Right atrium auricular region (tissue), 2 donors: ENCODE measurements around the gene TSHZ3. TPM values are rescaled to one million over a fixed set of nuclear protein-coding genes. Genes with fewer than 3 reads are reported as not detected.
A peak's percentile ranks its signal among the peaks of the same experiment; 100 is the strongest.

ENCODE experiments used
- DNase-seq: peaks from one replicate; pipeline ENCODE4 v3.0.0-alpha.2; 2019; ENCODE audit warnings: low spot score
- H3K27ac ChIP-seq, 2 donors: fragments of 200-600 bp; sonication (generic); 1 replicate in 1 of 2; 2 replicates in 1 of 2; pipeline ENCODE4 v1.5.1; 2016 to 2019
- H3K27me3 ChIP-seq, 2 donors: fragments of 200-600 bp; sonication (generic); one replicate each; pipeline versions ENCODE4 v1.5.1 to v1.6.0; 2017 to 2019
- H3K36me3 ChIP-seq: fragments of 200-600 bp; sonication (generic); one replicate; pipeline ENCODE4 v1.5.1; 2016
- H3K4me1 ChIP-seq, 2 donors: fragments of 200-600 bp; sonication (generic); one replicate each; pipeline versions ENCODE4 v1.5.1 to v1.6.0; 2017 to 2019
- H3K4me3 ChIP-seq, 2 donors: fragments of 200-600 bp; sonication (generic); 1 replicate in 1 of 2; 2 replicates in 1 of 2; pipeline ENCODE4 v1.5.1; 2017 to 2019; ENCODE audit warnings: mild to moderate bottlenecking in 1 of 2, moderate library complexity in 1 of 2
- H3K9me3 ChIP-seq, 2 donors: fragments of 200-600 bp; sonication (generic); one replicate each; pipeline ENCODE4 v1.5.1; 2019
- CTCF ChIP-seq, 2 donors: fragments of 200-600 bp; sonication (generic); IDR thresholded peaks; one replicate each; pipeline ENCODE4 v1.5.1; 2019; ENCODE audit warnings: antibody characterized with exemption in 2 of 2
- total RNA-seq, 2 donors: library from RNA; depleted of rRNA; stranded (reverse); fragments of >200 nt; gene quantifications; one replicate each; pipeline ENCODE4 v1.1.0, GENCODE V29; 2016

TSHZ3 gene
- total RNA-seq, 2 donors from 2014 or later: 3.9 to 5.6 TPM

- no peak for DNase-seq
- Histone ChIP-seq H3K9me3 (no peaks in the 10 kb centered on the region), H3K27me3 (no peaks in the 10 kb centered on the region), H3K36me3 (no peaks in the 10 kb centered on the region), H3K4me3 (no peak overlapping the region), H3K4me1 (peaks cover 0 to 9% of the 10 kb centered on the region in 2 donors), H3K27ac (no peak overlapping the region)
- TF ChIP-seq CTCF (IDR thresholded peaks at IDR 0.05): no peak
These were observed 15.0 kb downstream of the TSHZ3 start for GRCh38 chr19:31334101-31334848.

- H3K4me3 ChIP-seq: no peak overlapping the region
- H3K36me3 ChIP-seq: no peaks in the 10 kb centered on the region
- H3K4me1 ChIP-seq: peaks cover 0 to 9% of the 10 kb centered on the region in 2 donors
- no peak overlapping the region for H3K27ac ChIP-seq
- H3K9me3 ChIP-seq: no peaks in the 10 kb centered on the region
- no peak for DNase-seq
- H3K27me3 ChIP-seq: no peaks in the 10 kb centered on the region
- no peak for TF ChIP-seq CTCF (IDR thresholded peaks at IDR 0.05)
These were observed 17.1 kb downstream of the TSHZ3 start for GRCh38 chr19:31332096-31332495.

DNA sequence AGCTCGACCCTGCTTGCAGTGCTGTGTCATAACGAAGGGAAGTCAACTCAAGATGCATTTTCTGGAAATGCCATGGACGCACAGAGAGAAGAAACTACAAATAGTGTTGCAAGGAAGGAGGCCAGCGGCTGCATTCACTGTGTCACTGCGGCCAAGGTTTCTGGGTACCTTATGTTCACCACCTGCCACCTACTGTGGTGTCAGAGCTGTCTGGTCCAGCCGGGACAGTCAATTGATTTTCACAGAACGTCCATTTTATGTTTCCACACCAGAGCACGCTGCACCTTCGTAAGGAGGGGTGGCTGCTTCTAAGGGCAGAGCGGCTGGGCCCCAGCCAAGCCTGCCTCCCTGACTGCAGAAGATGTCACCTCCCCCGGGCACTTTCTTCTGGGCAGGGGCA lies 17.7 kb downstream of the TSHZ3 start:
- no peak for DNase-seq
- no peaks in the 10 kb centered on the region for H3K9me3 ChIP-seq
- H3K36me3 ChIP-seq: no peaks in the 10 kb centered on the region
- no peak overlapping the region for H3K4me3 ChIP-seq
- H3K27ac ChIP-seq: no peak overlapping the region
- H3K4me1 ChIP-seq: peaks cover 0 to 9% of the 10 kb centered on the region in 2 donors
- H3K27me3 ChIP-seq: no peaks in the 10 kb centered on the region
- no peak for TF ChIP-seq CTCF (IDR thresholded peaks at IDR 0.05)

- H3K27me3 ChIP-seq: no peaks in the 10 kb centered on the region
- H3K36me3 ChIP-seq: no peaks in the 10 kb centered on the region
- no peak overlapping the region for H3K27ac ChIP-seq
- peaks cover 0 to 9% of the 10 kb centered on the region in 2 donors for H3K4me1 ChIP-seq
- no peak for TF ChIP-seq CTCF (IDR thresholded peaks at IDR 0.05)
- H3K9me3 ChIP-seq: no peaks in the 10 kb centered on the region
- no peak for DNase-seq
- H3K4me3 ChIP-seq: no peak overlapping the region
These were observed 18.5 kb downstream of the TSHZ3 start for GRCh38 chr19:31330761-31331160.

- Histone ChIP-seq H3K4me1 (peaks cover 0 to 9% of the 10 kb centered on the region in 2 donors), H3K9me3 (no peaks in the 10 kb centered on the region), H3K36me3 (no peaks in the 10 kb centered on the region), H3K27me3 (no peaks in the 10 kb centered on the region), H3K27ac (peak overlapping the region in 1 of 2 donors; percentile 48), H3K4me3 (no peak overlapping the region)
- DNase-seq: no peak
- TF ChIP-seq CTCF (IDR thresholded peaks at IDR 0.05): no peak
These were observed 19.0 kb downstream of the TSHZ3 start for GRCh38 chr19:31330237-31330636.

DNA sequence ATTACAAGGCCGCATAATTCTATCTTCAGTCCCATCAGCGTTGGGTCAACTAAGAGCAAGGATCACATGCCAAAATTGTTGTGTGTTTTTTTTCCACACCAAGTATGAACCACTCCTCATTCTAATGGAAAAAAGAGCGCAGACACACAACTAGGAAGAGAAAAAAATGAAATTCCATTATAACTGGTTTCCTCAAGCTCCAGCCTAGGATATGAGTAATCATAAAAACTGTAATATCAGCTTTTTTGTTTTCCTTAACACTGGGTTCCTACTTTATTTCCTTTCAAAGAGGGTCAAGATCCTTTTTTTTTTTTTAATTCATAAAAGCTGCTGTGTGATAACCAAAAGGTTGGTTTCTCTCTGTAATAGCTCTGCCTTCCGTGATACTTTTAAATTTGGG lies 19.4 kb downstream of the TSHZ3 start:
- H3K36me3 ChIP-seq: no peaks in the 10 kb centered on the region
- H3K27me3 ChIP-seq: no peaks in the 10 kb centered on the region
- H3K9me3 ChIP-seq: no peaks in the 10 kb centered on the region
- no peak for TF ChIP-seq CTCF (IDR thresholded peaks at IDR 0.05)
- peaks cover 0 to 9% of the 10 kb centered on the region in 2 donors for H3K4me1 ChIP-seq
- DNase-seq: no peak
- H3K27ac ChIP-seq: peak overlapping the region in 1 of 2 donors; percentile 11
- no peak overlapping the region for H3K4me3 ChIP-seq
